Measurements from ENCODE around the gene STRIP2.
"Not testable (repeated sequence)": the region's sequence is repeated elsewhere in the genome, so short reads cannot be mapped to it uniquely, and the experiment has no call there.

Gene STRIP2

GRCh38 chr7:129422727-129423126 lies 11.5 kb upstream of the STRIP2 start:
- DNase-seq (ENCODE audit: low read depth, low spot score), result no peak

GRCh38 chr7:129423700-129424410 lies 10.4 kb upstream of the STRIP2 start:
- no peak for DNase-seq (ENCODE audit: low read depth, low spot score)

GRCh38 chr7:129426482-129426881 lies 7.8 kb upstream of the STRIP2 start:
- DNase-seq (ENCODE audit: low read depth, low spot score), result no peak

- no peak for DNase-seq (ENCODE audit: low read depth, low spot score)
Observed at GRCh38 chr7:129427526-129428045, 6.6 kb upstream of the STRIP2 start.

- DNase-seq (ENCODE audit: low read depth, low spot score), result no peak
Observed at GRCh38 chr7:129431911-129432643, 2.2 kb upstream of the STRIP2 start.

GRCh38 chr7:129434675-129435318 lies 565 bp downstream of the STRIP2 start:
- peak; percentile 49 for DNase-seq (ENCODE audit: low read depth, low spot score)

- DNase-seq (ENCODE audit: low read depth, low spot score), result no peak
Observed at GRCh38 chr7:129435414-129435829, 1.2 kb downstream of the STRIP2 start.

- no peak for DNase-seq (ENCODE audit: low read depth, low spot score)
Observed at GRCh38 chr7:129436335-129436923, 2.2 kb downstream of the STRIP2 start.

- DNase-seq (ENCODE audit: low read depth, low spot score), result no peak
Observed at GRCh38 chr7:129437190-129437589, 3.0 kb downstream of the STRIP2 start.

- no peak for DNase-seq (ENCODE audit: low read depth, low spot score)
Observed at GRCh38 chr7:129438281-129438838, 4.1 kb downstream of the STRIP2 start.

GRCh38 chr7:129438839-129439651 lies 4.8 kb downstream of the STRIP2 start:
- DNase-seq (ENCODE audit: low read depth, low spot score), result peak; percentile 35

- no peak for DNase-seq (ENCODE audit: low read depth, low spot score)
Observed at GRCh38 chr7:129439963-129440625, 5.9 kb downstream of the STRIP2 start.

GRCh38 chr7:129443612-129444011 lies 9.4 kb downstream of the STRIP2 start:
- peak; percentile 4 for DNase-seq (ENCODE audit: low read depth, low spot score)

- not testable (repeated sequence) for DNase-seq (ENCODE audit: low read depth, low spot score)
Observed at GRCh38 chr7:129444776-129445175, 10.5 kb downstream of the STRIP2 start.

GRCh38 chr7:129446925-129447324 lies 12.7 kb downstream of the STRIP2 start:
- not testable (repeated sequence) for DNase-seq (ENCODE audit: low read depth, low spot score)

- not testable (repeated sequence) for DNase-seq (ENCODE audit: low read depth, low spot score)
Observed at GRCh38 chr7:129447445-129447844, 13.2 kb downstream of the STRIP2 start.

- DNase-seq (ENCODE audit: low read depth, low spot score), result not testable (repeated sequence)
Observed at GRCh38 chr7:129448608-129449007, 14.4 kb downstream of the STRIP2 start.

- DNase-seq (ENCODE audit: low read depth, low spot score), result no peak
Observed at GRCh38 chr7:129450295-129450694, 16.1 kb downstream of the STRIP2 start.

GRCh38 chr7:129452589-129453231 lies 18.5 kb downstream of the STRIP2 start:
- no peak for DNase-seq (ENCODE audit: low read depth, low spot score)

All from astrocyte of the hippocampus (primary cell).